ENCODE results near the gene ZNF575.

Gene ZNF575

DNA sequence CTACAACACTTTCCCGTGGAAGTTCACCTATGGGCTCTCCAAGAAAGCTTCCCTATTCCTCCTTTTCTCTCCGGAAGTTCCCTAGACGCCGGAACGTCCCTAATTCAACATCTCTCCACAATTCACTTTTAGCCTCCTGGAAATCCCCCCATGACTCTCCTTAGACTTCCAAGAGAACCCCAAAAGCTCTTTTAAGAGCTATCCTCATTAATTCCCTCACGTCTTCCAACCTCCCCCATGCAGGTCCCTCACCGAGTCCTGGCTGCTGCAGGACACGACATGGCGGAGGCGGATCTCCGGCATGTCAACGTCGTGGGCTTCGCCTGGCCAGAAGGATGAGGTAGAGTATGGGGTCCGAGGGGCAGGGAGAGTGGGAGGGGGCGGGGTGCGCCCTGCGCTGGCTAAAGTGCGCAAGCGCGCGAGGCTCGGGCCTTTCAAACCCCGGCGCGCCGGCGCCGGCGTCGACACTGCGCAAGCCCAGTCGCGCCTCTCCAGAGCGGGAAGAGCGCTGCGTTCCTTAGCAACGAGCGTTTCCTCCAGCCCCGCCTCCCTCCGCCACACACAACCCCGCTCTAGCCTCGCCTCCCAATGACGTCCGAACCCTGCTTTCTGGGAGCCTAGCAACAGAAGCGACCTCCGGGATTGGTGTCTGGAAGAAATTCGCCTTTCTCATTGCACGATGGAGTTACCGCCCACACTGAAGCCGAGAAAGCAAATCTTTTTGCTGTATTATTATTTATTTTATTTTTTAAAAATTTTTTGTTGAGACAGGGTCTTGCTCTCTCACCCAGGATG lies 42.4 kb downstream of the ZNF575 start, which contains the start of the genes PINLYP and XRCC1:
Gene PINLYP (plus strand): TSS at position 646 of the 795 bp plus-strand sequence. CDS start 1,391 bp downstream, outside the sequence.
Gene XRCC1 (minus strand): TSS at position 372 of the 795 bp plus-strand sequence. CDS start 69 bp downstream, at position 303.
- DNase-seq = peak; percentile 97

DNA sequence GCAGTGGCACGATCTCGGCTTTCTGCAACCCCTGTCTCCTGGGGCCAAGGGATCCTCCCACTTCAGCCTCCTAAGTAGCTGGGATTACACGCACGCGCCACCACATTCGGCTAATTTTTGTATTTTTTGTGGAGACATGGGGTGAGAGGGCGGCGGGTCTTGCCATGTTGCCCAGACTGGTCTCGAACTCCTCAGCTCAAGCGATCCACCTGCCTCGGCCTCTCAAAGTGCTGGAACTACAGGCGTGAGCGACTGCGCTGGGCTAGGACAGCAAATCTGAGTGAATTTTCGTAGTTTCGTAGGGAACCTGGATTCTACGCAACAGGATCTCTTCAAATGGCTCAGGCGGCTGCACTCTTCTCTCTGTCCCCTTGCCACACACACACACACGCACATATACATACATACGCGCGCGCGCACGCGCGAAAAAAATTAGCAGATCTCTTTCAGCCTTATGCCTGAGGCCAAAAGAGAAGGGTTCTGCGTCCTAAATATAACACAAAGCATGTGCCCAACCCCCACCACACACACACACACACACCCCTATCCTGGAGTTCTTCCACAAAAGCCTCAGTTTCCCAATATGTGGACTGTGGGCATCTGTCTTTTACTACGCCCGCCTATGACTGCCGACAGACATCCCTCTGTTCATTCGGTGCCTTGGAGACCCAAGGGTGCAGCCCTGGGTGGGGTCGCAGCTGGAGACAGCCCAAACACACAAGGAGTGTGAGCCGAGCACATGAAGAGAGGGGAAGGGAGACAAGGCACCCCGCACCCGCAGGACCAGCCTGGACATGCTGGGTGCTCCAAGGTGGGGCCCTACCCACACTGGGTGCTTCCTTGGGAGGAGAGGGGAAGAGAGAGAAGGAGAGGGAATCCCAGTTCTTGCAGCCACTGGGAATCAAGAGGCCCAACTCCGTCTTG lies 43.2 kb downstream of the ZNF575 start:
- DNase-seq = peak; percentile 14

DNA sequence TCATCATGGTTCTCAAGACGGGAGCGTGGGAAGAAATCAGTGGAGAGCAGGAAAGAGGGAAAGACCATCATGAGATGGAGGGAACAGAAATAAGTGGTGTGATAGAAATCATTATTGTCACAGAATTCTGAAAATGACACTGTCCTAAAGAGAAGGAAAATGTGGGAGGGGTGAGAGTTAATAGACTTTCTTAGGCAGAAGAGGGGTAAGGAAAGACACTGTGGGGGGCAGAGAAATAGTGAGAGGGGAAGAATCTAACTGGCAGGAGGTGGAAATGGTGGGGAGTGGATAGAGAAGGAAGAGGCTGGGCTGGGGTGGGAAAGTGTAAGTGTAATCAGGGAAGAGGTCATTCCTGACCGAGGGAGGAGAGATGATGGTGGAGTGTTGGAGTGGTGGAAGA lies 45.8 kb downstream of the ZNF575 start:
- DNase-seq = no peak

DNA sequence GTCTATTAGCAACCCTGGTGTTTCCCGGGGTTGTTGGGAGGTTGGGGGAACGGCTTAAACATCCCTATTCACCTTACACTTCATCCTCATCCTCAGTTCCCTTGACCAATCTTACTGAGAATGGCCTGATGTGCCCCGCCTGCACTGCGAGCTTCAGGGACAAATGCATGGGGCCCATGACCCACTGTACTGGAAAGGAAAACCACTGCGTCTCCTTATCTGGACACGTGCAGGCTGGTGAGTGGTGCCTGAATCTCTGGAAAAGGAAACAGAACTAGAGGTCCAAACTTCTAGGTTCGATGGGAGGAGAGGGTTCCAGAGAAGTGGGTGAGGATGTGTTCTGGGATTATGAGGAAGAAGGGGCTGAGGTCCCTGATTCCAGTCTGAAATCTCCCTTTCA lies 48.5 kb downstream of the ZNF575 start:
- DNase-seq = no peak

DNA sequence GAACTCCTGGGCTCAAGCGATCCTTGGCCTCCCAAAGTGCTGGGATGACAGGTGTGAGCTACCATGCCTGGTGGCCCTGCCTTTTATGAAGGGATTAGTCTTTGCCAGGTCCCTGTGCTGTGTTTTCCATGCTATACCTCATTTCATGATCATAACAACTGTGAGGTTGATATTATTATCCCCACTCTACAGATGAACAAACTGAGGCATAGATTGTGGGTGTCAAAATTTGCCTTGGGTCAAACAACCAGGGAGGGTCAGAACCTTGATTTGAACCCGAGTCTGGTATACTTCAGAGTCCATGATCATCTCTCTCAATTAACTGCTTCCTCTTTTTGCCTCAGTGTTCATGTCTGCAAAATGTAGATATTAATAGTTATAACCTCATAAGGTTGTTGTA lies 49.5 kb downstream of the ZNF575 start:
- DNase-seq = no peak

DNA sequence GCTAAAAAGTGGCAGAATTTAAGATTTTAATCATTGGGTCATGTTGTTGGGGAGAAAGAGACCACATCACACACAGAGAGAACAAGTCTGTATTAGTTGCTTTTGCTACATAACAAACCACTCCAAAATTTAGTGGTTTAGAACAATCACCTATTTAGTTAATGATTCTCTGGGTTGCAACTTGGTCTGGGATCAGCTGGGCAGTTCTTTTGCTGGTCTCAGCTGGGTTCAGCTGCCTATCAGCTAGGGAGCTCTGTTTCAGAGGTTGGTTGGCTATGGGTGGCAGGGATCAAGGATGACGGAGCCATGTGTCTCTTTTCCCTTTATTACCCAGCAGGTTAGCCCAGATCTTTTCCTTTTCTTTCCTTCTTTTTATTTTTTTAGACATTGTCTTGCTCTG lies 51.5 kb downstream of the ZNF575 start:
- no peak for DNase-seq
